Bronchial epithelial cell (primary cell): ENCODE results near the gene SLC16A2. TPM values are rescaled to one million over a fixed set of nuclear protein-coding genes. Genes with fewer than 3 reads are reported as not detected.

ENCODE experiments used
- DNase-seq: peaks from one replicate; pipeline ENCODE4 v3.0.0-alpha.2; 2010; ENCODE audit warnings: low read depth
- FAIRE-seq: peaks from 2 replicates; lab custom pipeline; 2011; peaks lifted over from hg19 to GRCh38; lab: Jason Lieb, UNC
- H3K27me3 ChIP-seq: 2 replicates; pipeline ENCODE4 v1.5.1; 2011; ENCODE audit warnings: low read length; ENCODE audit not compliant: control insufficient read depth, insufficient read depth
- H3K36me3 ChIP-seq: 2 replicates; pipeline ENCODE4 v1.5.1; 2011; ENCODE audit warnings: low read length; ENCODE audit not compliant: control insufficient read depth, insufficient read depth
- H3K4me3 ChIP-seq: 2 replicates; pipeline ENCODE4 v1.5.1; 2011; ENCODE audit warnings: mild to moderate bottlenecking, low read depth, low read length, control low read depth
- CTCF ChIP-seq: IDR thresholded peaks from 2 replicates; pipeline ENCODE4 v1.5.1; 2011; ENCODE audit warnings: mild to moderate bottlenecking, moderate library complexity, low read length, control low read depth, inconsistent platforms; ENCODE audit not compliant: insufficient read depth, severe bottlenecking
- total RNA-seq: library from RNA; depleted of rRNA; stranded (reverse); fragments of >200 nt; gene quantifications from 2 replicates; pipeline ENCODE4 v1.2.1, GENCODE V29; 2014

Gene SLC16A2
- total RNA-seq, 1 donor from 2014 or later = 1.3 TPM

GRCh38 chrX:74426615-74427014, 5.3 kb downstream of the SLC16A2 start:
- DNase-seq (peak; percentile 52), FAIRE-seq (no peak)
- no peaks in the 10 kb centered on the region for H3K36me3 ChIP-seq
- no peaks in the 10 kb centered on the region for H3K27me3 ChIP-seq
- no peak for TF ChIP-seq CTCF
- H3K4me3 ChIP-seq = no peak overlapping the region

- TF ChIP-seq CTCF = no peak
Measured at GRCh38 chrX:74431797-74432196, 10.5 kb downstream of the SLC16A2 start.

GRCh38 chrX:74434336-74434735, 13.0 kb downstream of the SLC16A2 start:
- FAIRE-seq (no peak), DNase-seq (no peak)
- H3K4me3 ChIP-seq = no peak overlapping the region
- no peaks in the 10 kb centered on the region for H3K36me3 ChIP-seq
- TF ChIP-seq CTCF = no peak
- no peaks in the 10 kb centered on the region for H3K27me3 ChIP-seq

More at GRCh38 chrX:74431797-74432196, 10.5 kb downstream of the SLC16A2 start:
- FAIRE-seq = no peak
- Histone ChIP-seq H3K27me3 (no peaks in the 10 kb centered on the region), H3K4me3 (no peak overlapping the region), H3K36me3 (no peaks in the 10 kb centered on the region)
- DNase-seq = no peak

- FAIRE-seq (no peak), DNase-seq (no peak)
- no peak overlapping the region for H3K4me3 ChIP-seq
- no peak for TF ChIP-seq CTCF
- H3K36me3 ChIP-seq = no peaks in the 10 kb centered on the region
- H3K27me3 ChIP-seq = no peaks in the 10 kb centered on the region
Measured at GRCh38 chrX:74437530-74437929, 16.2 kb downstream of the SLC16A2 start.

GRCh38 chrX:74438764-74439163, 17.5 kb downstream of the SLC16A2 start:
- no peak for TF ChIP-seq CTCF
- no peak for DNase-seq
- Histone ChIP-seq H3K36me3 (no peaks in the 10 kb centered on the region), H3K4me3 (no peak overlapping the region), H3K27me3 (no peaks in the 10 kb centered on the region)
- no peak for FAIRE-seq

GRCh38 chrX:74445099-74445498, 23.8 kb downstream of the SLC16A2 start:
- DNase-seq (no peak), FAIRE-seq (peak; percentile 55)
- Histone ChIP-seq H3K27me3 (no peaks in the 10 kb centered on the region), H3K36me3 (no peaks in the 10 kb centered on the region), H3K4me3 (no peak overlapping the region)
- TF ChIP-seq CTCF = no peak
